HL-60 (cell line): Measurements from ENCODE around the gene GLI2.

Experiments used
- GABPA ChIP-seq: IDR thresholded peaks from 2 replicates; pipeline ENCODE4 v1.6.1; 2012; ENCODE audit warnings: low read depth
- POLR2AphosphoS5 ChIP-seq: IDR thresholded peaks from 2 replicates; pipeline ENCODE4 v1.6.1; 2012; ENCODE audit warnings: low read depth
- SPI1 ChIP-seq: IDR thresholded peaks from 2 replicates; pipeline ENCODE4 v1.6.1; 2012; ENCODE audit warnings: low read depth, mild to moderate bottlenecking, borderline replicate concordance
- TF ChIP-seq, protein P1 (sequence below): IDR thresholded peaks from one replicate; pipeline ENCODE4 v1.5.1; 2011; ENCODE audit warnings: low read length, control low read depth, inconsistent platforms; ENCODE audit not compliant: insufficient read depth
- TF ChIP-seq, protein P2 (sequence below): IDR thresholded peaks from 2 replicates; pipeline ENCODE4 v1.6.1; 2012; ENCODE audit warnings: low read depth; ENCODE audit not compliant: insufficient replicate concordance

DNA sequence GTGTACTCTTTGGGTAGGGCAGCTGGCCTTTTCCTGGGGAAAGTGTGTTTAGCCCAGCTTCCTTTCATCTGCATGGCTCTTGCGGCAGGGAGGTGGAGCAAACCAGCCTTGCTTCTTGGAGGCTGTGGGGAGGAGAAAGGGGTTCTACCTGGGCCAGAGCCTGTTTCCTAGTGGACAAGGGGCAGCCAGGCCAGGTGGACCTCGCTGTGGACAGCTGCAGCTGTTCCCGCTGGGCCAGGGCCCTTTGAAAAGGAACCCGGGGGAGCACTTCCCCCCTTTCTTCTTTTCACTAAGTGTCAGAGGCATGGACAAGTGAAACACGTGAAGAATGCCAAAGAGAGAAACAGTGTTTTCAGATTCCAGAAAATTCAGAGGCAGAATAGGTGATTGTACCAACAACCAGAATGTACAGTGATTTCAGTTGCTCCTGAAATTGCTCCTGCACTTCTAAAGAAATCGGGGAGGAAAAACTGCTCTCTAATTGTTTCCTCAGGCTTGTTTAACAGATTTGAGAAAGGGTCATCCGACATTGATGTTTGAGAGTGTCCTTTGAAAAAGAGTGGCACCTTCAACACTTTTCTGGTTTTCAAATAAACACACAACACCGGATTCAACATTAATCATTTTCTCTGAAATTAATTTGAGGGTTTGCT is 3.9 kb downstream of the GLI2 start:
- TF ChIP-seq, protein P1, sequence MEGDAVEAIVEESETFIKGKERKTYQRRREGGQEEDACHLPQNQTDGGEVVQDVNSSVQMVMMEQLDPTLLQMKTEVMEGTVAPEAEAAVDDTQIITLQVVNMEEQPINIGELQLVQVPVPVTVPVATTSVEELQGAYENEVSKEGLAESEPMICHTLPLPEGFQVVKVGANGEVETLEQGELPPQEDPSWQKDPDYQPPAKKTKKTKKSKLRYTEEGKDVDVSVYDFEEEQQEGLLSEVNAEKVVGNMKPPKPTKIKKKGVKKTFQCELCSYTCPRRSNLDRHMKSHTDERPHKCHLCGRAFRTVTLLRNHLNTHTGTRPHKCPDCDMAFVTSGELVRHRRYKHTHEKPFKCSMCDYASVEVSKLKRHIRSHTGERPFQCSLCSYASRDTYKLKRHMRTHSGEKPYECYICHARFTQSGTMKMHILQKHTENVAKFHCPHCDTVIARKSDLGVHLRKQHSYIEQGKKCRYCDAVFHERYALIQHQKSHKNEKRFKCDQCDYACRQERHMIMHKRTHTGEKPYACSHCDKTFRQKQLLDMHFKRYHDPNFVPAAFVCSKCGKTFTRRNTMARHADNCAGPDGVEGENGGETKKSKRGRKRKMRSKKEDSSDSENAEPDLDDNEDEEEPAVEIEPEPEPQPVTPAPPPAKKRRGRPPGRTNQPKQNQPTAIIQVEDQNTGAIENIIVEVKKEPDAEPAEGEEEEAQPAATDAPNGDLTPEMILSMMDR, result no peak
- TF ChIP-seq POLR2AphosphoS5, result no peak
- TF ChIP-seq, protein P2, sequence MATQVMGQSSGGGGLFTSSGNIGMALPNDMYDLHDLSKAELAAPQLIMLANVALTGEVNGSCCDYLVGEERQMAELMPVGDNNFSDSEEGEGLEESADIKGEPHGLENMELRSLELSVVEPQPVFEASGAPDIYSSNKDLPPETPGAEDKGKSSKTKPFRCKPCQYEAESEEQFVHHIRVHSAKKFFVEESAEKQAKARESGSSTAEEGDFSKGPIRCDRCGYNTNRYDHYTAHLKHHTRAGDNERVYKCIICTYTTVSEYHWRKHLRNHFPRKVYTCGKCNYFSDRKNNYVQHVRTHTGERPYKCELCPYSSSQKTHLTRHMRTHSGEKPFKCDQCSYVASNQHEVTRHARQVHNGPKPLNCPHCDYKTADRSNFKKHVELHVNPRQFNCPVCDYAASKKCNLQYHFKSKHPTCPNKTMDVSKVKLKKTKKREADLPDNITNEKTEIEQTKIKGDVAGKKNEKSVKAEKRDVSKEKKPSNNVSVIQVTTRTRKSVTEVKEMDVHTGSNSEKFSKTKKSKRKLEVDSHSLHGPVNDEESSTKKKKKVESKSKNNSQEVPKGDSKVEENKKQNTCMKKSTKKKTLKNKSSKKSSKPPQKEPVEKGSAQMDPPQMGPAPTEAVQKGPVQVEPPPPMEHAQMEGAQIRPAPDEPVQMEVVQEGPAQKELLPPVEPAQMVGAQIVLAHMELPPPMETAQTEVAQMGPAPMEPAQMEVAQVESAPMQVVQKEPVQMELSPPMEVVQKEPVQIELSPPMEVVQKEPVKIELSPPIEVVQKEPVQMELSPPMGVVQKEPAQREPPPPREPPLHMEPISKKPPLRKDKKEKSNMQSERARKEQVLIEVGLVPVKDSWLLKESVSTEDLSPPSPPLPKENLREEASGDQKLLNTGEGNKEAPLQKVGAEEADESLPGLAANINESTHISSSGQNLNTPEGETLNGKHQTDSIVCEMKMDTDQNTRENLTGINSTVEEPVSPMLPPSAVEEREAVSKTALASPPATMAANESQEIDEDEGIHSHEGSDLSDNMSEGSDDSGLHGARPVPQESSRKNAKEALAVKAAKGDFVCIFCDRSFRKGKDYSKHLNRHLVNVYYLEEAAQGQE, result no peak
- no peak for TF ChIP-seq SPI1
- TF ChIP-seq GABPA, result no peak
